GM18909 (cell line): ENCODE results near the gene PLA2G4A.
A peak's percentile ranks its signal among the peaks of the same experiment; 100 is the strongest.

Experiments used
- ATAC-seq: cut with Tn5 transposase; IDR thresholded peaks from one replicate; pipeline ENCODE4 v1.9.1; 2021; ENCODE audit warnings: mild to moderate bottlenecking; ENCODE audit not compliant: unreplicated experiment, poor library complexity

Gene PLA2G4A

DNA sequence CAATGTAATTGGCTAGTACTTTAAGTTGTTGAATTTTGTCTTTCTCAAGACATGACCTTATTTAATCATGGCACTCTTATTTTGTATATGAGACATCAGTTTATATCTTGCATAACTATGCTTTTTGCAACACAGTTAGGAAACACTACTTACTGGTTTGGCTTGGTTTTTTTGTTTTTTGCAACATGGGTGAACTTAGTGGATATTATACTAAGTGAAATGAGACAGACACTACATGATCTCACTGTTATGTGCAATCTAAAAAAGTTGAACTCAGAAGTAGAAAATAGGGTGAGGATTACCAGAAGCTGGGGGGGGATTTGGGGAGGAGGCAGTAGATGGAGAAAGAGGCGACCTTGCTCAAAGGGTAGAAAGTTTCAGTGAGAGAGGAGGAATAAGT lies 132.1 kb downstream of the PLA2G4A start:
- ATAC-seq, result no peak

DNA sequence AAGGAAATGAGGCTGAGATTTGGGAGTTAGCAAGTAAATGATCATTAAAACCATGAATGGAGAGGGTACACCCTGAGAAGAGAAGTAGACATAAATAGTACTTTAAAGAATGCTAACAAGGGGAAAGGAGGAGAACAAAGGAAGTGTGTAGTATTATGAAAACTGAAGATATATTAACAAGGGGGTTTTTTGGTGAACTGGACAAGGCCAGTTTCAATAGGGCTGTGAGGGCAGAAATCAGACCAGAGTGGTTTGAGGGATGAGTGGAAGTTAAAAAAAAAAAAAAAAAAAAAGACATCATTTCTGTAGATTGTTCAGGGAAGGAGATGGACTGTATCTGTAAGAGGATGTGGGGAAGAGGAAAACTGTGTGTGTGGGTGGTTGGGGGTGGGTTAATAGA lies 137.1 kb downstream of the PLA2G4A start:
- ATAC-seq, result no peak

DNA sequence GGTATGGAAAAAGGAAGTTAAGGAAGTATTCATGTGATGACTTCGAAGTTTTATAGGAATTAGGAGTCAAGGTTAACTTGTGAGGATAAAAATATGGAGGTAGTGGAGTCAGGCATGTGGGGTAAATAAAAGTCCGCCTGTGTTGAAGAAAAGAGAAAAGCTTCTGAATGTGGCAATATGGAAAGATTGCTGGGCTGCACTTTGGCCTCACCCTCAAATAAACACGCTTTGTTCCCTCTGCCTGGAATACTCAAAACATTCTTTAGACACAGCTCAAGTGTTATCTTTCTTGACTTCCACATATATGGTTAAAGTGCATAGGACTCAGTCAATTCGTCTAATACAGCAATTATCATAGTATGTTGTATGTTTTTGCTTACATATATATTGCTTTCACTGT lies 137.7 kb downstream of the PLA2G4A start:
- no peak for ATAC-seq

DNA sequence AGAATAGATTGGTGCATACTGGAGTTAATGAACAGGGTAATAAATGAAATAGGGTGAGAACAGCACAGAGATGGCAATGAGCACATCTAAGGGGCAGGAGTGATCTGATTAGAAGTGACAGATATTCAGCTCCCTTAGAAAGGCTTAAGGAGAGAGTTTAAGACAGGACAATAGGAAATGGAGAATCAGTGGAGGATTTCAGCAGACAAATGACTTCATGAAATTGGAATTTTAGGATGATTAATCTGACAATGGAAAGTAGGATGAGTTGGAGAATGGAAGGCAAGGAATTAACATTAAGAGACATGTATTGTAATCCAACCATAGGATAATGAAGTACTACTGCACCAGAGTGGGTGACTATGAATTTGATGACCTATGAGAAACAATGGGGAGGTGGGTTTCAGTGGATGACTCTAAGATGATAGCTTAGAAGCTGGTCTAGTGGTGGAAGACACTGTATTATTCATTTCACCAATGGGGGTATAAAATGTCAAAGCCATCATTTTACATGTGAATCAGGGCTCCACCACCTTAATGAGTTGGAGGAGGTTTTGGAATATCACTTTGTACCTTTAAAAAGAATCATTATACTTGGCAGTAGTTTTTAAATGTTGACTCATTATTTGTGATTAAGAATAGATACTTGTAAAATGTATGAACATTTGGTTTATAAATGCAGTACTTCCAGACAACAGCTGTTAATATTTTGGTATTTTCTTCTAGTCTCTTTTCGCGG lies 139.1 kb downstream of the PLA2G4A start:
- ATAC-seq, result no peak

DNA sequence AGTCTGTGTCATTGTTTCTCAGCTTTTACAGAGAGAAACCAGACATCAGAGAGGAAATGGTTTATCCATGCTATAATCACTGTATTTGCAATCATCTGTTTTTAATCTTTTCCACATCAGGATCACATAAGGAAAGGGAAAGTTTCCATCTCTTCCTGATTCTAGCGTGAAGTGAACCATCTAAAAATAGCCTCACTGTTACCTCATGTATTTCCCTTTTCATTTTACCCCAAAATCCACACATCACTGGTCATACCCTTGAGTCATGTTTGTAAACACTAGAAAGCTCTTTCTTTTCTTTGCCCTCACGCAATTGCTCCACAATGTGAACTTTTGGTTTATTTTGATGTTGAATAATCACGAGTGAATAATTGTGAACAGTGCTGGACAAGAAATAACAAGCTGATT lies 146.0 kb downstream of the PLA2G4A start:
- no peak for ATAC-seq

DNA sequence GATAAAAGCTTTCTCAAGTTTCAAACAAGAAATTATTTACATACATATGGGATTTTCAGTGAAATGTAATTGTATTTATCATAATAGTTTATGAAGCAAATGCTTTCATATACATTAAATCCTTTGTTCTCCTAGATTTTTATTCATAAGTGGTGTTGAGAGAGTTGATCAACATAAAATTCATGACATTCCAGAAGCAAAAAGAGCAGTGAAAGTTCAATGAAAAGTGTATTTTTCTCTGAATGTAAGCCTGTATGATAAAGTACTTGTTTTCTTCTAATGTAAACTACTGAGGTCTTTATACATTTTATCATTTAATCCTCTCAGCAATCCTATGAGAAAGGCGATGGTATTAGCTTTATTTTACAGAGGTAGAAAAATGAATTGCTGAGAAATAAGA lies 146.5 kb downstream of the PLA2G4A start:
- ATAC-seq, result no peak

DNA sequence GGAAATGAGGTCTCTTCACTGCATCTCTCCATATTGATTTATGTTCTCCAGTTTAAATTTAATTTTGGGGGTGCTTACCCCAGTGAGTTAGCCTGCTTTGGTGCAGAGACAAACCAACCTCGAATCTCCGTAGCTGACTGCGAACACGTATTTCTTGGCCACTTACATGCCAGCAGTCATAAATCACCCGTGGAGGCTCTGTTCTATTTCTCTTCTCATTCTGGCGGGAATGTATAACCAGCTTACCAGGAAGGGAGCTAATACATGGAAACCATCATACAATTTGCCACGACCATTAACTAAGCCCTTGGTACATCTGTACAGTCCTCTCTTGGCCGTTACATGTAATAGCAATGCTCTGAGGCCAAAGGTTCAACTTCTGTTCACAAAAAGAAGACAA lies 148.0 kb downstream of the PLA2G4A start:
- no peak for ATAC-seq

DNA sequence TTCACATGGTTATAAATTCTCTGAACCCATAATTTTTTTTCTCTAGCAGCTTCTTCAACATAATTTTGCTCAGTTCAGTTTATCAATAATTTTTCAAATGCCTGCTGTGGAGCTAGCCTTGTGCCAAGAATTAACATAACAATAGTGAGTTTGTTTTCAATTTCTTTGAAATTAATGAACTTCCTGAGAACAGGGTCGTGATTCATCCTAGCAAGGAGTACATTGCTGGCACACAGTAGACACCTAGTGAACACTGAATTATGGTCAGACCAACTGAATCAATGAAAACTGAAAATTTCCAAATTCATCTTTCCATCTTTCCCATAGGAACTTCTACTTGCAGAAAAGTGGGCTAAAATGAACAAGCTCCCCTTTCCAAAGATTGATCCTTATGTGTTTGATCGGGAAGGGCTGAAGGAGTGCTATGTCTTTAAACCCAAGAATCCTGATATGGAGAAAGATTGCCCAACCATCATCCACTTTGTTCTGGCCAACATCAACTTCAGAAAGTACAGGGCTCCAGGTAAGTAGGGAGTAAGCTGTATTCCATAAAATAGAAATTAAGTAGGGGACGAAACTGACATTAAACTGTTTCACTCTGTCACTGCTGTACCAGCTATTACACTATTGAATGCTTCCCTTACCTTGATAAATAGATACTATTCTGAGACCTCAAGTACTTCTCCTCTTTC lies 148.7 kb downstream of the PLA2G4A start:
- ATAC-seq, result no peak

DNA sequence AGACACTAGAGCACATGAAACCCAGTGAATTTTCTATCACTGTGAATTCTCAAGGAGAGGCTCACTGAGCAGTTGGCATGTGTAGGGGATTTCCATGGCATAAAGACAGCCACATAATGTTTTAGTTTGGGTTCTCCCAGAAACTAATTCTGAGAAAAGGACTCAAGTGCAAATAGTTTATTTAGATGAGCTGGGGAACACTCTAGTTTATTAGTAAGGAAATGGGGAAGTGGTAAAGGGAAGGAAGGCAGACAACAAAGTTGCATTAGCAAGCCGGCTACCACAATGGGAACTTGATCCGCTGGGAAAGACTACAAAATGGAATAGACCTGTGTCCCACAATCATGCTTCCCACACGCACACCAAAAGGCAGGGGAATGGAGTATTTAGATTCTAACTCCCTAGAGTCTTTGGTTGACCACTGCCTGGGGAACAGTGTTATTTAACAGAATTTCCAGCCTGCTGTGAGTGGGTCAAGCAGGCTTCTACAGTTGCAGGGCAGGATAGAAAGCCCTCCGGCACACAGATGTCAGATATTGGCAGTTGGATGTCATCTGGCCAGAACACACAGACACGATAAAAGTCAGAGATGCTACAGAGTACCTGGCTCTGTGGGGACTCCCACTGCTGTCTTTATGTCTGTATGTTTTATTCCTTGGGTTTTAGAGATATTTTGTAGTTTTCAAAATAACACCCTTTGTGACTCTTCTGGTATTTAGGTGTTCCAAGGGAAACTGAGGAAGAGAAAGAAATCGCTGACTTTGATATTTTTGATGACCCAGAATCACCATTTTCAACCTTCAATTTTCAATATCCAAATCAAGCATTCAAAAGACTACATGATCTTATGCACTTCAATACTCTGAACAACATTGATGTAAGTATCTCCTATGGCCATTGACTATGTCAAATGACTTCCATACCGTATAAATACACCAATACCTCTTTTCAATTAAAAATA lies 150.1 kb downstream of the PLA2G4A start:
- no peak for ATAC-seq

DNA sequence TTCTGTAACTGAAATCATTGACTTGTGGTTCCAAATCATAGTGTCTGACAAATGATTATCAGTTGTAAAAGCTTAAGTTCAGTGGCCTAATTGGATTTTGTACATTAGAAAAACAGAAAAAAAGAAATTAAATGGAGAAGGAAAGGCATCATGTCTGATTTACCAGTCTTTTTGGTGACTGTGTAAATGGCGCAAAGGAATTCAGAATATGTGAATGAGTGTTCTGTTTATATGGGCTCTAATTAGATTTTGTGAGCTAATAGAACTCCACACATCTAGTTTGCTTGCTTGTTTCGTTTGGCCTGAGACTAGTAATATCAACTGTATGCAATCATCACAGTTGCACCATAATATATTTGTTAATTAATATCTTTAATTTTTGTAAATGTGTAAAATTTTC lies 151.7 kb downstream of the PLA2G4A start:
- ATAC-seq, result no peak

DNA sequence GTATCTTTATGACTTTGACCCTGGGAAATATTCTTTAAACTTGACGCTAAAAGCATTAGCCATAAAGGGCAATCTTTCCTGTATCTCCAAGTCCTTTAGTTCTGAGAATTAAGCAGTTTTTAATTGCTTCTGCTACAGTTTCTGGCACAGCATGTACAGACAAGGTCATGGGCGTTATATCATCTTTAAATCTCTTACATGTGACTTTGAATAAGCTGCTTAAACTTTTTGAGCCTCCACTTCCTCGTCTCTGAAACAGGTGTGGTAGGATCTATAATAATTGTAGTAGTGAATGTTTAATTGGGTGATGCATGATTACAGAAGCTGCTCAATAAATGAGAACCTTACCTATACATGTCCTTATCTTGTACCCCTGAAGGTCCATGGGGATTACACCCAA lies 153.4 kb downstream of the PLA2G4A start:
- ATAC-seq, result no peak

DNA sequence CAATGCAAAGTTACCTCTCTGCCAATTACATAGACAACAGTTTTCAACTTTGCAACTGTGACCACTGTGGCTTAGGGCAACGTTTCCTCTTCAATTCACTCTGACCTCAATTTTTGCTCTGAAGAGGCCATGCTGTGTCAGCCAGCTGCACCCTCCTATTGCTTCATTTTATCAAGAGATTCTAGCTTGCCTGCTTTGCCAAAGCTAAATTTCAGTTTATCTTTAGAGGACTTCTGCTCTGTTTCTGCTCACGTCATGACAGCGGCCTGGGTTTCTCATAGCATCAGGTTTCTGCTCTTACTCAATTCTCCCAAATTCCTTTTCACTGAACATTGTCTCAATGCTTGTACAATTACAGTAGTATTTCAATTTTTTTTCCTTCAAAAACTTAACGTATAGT lies 154.6 kb downstream of the PLA2G4A start:
- no peak for ATAC-seq

DNA sequence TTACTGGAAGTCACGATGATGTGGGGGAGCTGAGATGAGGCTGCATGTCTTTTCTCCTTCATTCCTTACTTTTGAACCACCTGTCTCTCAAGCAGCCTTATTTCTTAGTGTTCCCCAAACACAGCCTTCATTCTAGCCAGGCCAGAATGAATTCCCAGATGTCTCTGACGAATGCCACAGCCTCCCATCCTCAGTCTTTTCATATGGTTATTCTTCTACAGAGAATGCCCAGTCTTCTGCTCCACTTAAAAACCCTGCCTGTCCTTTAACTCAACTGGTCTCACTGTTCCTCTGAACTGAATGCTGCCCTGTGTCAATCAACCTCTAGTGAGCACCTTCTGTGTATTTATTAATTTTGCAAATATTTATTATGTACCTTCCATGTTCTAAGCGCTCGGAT lies 156.2 kb downstream of the PLA2G4A start:
- ATAC-seq, result no peak

DNA sequence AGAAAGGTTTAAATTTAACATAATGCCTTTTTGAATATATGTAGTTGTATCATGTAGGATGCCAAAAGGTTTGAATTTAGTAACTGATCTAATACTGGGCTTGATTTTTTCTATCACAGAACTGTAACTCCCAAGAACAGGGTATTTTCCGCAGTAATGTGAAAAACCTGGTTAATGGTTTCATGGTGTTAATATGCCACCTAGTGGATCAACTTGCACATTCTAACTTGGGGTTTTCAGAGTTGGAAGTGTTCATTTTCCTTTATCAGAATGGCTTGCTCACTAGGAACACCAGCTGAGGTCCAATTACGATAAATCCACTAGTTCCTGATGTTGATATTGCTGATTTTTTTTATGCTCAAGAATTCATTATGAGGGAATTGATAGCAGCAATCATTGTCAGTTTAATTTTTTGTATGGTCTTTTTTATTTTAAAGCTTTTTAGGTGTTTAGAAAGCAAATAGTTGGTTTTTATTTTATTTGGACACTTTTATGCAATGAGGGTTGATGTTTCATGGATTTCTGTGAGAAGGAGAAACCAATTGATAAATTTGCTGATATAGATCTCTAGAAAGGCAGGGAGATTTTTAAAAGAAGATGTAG lies 157.2 kb downstream of the PLA2G4A start:
- ATAC-seq, result peak; percentile 78

DNA sequence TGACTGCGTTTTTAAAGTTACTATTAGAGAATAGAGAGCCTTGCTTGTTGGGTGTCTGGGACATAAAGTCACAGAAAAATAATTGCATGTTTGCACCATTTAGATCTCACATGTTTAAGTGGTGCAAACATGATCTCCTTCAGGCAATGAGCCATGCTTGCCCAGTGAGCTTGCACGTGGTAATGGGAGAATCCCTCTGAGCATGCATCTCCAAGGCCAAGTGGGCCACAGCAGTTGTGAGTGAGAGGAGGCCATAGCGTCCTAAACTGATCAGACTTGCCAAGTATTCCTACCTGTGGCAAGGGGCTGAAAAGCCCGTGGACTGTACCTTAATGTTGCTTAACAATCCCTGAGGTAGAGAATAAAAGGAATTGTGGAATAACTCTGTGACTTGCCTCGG lies 158.3 kb downstream of the PLA2G4A start:
- no peak for ATAC-seq

DNA sequence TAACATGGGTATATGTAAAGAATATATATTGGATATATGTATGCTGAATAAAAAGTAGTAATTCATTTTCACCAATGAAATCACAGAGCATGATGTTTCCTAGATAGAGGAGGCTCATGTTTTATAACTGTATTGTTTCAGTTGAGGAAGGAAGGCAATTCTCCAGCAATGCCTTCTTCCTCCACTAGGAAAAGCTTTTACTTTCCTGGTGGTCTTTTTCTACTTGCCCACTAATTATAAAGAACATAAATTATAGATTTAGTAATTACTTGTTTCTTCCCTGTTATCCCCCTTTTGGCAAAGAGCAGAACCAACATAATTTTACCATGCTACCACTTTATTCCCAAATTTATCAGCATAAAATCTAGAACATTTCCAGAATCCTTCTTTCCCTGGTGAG lies 159.0 kb downstream of the PLA2G4A start:
- no peak for ATAC-seq

DNA sequence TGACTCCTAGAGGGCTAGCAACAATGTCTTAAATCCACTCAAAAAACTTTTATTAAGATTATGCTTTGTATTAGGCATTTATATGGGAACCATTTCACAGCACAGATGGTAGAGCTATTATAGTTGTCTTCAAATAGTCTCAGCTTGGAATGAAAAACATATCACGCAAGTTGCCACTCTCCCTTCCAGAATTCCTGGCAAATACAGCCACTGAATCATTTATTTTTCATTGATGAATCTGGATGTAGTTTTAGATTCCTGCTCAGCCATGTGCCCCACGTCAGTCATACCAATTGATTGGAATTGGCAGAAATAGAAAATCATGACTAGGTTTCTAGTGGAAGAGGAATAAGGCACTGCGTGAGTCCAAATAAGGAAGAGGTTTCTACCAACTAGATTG lies 165.2 kb downstream of the PLA2G4A start:
- no peak for ATAC-seq

DNA sequence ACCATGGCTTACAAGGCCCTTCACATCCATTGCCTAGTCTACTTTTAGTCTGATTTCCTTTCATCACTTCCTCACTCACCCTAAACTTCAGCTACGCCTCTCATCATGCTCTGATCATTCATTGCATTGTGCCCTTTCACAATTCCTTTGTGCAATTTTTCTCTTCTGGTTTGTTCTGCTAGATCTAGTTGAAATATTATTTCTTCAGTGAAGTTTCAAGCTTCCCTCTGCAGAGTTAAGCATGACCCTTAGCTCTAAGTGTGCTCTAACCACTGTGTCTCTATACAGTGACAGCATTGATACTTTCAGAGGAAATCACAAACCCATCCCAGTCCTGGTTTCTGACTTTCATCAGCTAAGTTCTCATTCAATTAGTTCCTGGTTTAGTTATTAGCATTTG lies 166.1 kb downstream of the PLA2G4A start:
- ATAC-seq, result no peak

DNA sequence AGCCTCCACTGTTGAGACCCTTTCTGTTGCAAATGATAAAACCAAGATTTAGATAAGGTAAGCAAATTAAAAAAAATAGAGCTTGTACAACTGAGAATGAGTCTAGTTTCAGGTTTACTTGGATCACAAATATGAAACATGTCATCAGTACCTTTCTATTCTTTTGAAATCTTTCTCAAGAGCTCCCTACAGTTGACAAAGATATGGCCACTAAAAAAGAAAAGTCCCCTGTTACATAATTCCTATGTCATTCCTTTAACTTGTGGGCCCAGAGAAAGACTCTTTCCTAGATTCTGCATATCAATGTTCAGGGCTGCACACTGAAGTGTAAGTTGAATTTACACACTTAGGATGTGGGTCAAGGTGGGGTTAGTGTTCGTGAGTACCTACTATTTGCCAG lies 168.1 kb downstream of the PLA2G4A start:
- no peak for ATAC-seq

DNA sequence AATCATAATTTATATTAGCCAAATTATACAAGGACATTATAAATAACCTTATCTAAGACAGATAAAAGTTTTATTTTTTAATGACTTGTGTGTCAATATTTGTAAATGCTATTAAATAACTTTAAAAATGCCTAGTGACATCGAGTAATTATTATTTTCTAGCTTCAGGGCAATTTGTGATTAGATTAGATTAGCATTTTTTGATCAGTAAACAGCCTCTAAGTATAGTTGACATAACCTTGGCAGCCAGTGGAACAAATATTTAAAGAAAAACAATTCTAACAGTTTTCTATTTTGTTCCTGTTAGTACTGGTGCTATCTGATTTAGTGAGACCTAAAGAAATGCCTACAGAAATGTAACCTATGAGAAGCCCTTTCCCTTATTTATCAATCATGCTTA lies 169.1 kb downstream of the PLA2G4A start:
- no peak for ATAC-seq

DNA sequence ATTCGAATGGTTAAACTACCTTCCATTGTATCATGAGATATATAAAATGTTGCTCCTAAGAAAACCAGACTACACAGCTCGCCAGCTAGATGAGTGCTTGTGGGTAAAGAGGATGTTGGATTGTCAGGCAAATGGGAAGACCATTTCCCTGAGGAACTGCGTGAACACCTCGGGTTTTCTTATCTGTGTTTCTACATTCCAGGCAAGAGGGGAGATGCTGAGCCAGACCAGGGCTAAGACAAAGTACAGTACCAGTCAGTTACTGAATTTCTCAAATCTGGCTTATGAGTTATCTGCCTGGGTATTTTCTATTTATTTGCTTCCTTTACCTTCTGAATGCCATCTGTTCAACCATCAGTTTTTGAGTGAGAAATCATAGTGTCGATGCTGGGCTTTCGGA lies 170.8 kb downstream of the PLA2G4A start:
- ATAC-seq, result no peak
